Measurements from ENCODE around the gene RERE.
"Not testable (repeated sequence)": the region's sequence is repeated elsewhere in the genome, so short reads cannot be mapped to it uniquely, and the experiment has no call there.

Gene RERE

GRCh38 chr1:8704866-8705506 is 112.5 kb downstream of the RERE start:
- no peak overlapping the region for H3K4me3 ChIP-seq (ENCODE audit: low read length)
- DNase-seq (ENCODE audit: low read depth, low spot score): no peak

- H3K4me3 ChIP-seq (ENCODE audit: low read length): peak overlapping the region; percentile 2; the same call in 1 of the 2 replicates
- no peak for DNase-seq (ENCODE audit: low read depth, low spot score)
These were observed 114.3 kb downstream of the RERE start for GRCh38 chr1:8702850-8703810.

GRCh38 chr1:8702472-8702849 is 115.0 kb downstream of the RERE start:
- H3K4me3 ChIP-seq (ENCODE audit: low read length): no peak overlapping the region
- DNase-seq (ENCODE audit: low read depth, low spot score): no peak

GRCh38 chr1:8701794-8702471 is 115.5 kb downstream of the RERE start:
- no peak for DNase-seq (ENCODE audit: low read depth, low spot score)
- no peak overlapping the region for H3K4me3 ChIP-seq (ENCODE audit: low read length)

GRCh38 chr1:8699679-8700078 is 117.8 kb downstream of the RERE start:
- no peak for DNase-seq (ENCODE audit: low read depth, low spot score)
- H3K4me3 ChIP-seq (ENCODE audit: low read length): no peak overlapping the region

- DNase-seq (ENCODE audit: low read depth, low spot score): no peak
- H3K4me3 ChIP-seq (ENCODE audit: low read length): no peak overlapping the region
These were observed 118.4 kb downstream of the RERE start for GRCh38 chr1:8698937-8699447.

DNA sequence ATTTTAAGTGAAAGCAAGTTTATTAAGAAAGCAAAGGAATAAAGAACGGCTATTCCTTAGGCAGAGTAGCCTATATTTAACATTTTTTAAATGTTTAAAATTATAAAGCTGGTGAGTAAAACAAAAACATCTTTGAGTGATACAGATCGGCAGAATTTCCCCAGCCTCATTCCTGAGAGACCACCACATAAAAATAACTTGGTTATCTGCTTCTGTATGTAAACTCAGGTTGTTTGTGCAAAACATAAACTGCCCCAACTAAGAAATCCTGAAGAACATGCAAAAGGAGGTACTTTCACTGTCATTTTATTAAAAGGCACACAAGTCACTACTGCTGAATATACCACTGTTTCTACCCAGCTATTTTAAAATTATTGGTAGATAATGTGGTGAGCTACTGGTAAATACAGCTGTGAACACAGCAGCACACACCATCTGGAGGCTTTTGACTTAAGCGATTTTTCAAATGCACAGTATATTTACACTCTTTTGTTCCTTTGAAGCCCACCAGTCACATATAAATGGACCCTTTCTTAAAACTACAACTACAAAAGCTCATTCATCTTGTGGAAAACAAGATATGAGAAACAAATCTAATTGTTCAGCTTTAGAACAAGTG is 119.3 kb downstream of the RERE start:
- DNase-seq (ENCODE audit: low read depth, low spot score): no peak
- no peak overlapping the region for H3K4me3 ChIP-seq (ENCODE audit: low read length)

DNA sequence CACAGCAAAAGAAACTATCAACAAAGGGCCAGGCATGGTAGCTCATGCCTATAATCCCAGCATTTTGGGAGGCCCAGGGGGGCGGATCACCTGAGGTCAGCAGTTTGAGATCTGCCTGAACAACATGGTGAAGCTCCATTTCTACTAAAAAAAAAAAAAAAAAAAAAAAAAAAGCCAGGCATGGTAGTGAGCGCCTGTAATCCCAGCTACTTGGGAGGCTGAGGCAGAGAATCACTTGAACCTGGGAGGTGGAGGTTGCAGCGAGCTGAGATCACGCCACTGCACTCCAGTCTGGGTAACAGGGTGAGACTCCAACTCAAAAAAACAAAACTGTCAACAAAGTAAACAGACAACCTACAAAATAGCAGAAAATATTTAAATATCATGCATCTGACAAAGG is 122.0 kb downstream of the RERE start:
- not testable (repeated sequence) for H3K4me3 ChIP-seq (ENCODE audit: low read length); DNase-seq (ENCODE audit: low read depth, low spot score)

DNA sequence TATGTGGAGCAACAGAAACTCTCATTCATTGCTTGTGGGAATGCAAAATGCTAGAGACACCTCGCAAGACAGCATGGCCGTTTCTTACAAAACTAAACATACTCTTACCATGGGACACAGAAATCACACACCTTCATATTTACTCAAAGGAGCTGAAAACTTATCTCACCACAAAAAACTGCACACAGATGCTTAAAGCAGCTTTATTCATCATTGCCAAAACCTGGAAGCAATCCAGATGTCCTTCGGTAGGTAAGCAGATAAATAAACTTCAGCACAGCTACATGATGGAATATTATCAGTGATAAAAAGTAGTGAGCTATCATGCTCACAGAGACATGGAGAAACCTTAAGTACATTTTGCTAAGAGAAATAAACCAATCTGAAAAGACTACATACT is 124.3 kb downstream of the RERE start:
- DNase-seq (ENCODE audit: low read depth, low spot score): no peak
- no peak overlapping the region for H3K4me3 ChIP-seq (ENCODE audit: low read length)

- no peak overlapping the region for H3K4me3 ChIP-seq (ENCODE audit: low read length)
- DNase-seq (ENCODE audit: low read depth, low spot score): no peak
These were observed 125.8 kb downstream of the RERE start for GRCh38 chr1:8691662-8692061.

GRCh38 chr1:8690253-8690525 is 127.3 kb downstream of the RERE start:
- no peak for DNase-seq (ENCODE audit: low read depth, low spot score)
- no peak overlapping the region for H3K4me3 ChIP-seq (ENCODE audit: low read length)

GRCh38 chr1:8689431-8690252 is 127.8 kb downstream of the RERE start:
- no peak for DNase-seq (ENCODE audit: low read depth, low spot score)
- H3K4me3 ChIP-seq (ENCODE audit: low read length): no peak overlapping the region

DNA sequence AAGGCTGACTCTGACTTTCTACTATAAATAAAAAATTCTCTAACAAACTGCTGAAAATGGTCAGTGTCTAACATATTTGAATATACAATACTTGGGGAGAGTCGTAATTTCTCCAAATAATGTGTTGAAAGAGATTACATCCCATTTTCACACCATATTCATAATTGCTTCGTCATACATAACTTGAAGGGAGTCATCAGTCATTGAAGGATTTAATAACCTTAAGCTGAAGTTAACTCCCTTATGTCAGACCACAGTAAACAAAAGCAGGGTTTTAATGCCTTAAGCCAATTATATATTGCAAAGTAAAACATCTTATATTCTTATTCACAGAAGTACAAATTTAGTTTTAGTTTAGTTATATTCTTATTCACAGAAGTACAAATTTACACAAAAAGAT is 129.9 kb downstream of the RERE start:
- no peak for DNase-seq (ENCODE audit: low read depth, low spot score)
- H3K4me3 ChIP-seq (ENCODE audit: low read length): no peak overlapping the region

DNA sequence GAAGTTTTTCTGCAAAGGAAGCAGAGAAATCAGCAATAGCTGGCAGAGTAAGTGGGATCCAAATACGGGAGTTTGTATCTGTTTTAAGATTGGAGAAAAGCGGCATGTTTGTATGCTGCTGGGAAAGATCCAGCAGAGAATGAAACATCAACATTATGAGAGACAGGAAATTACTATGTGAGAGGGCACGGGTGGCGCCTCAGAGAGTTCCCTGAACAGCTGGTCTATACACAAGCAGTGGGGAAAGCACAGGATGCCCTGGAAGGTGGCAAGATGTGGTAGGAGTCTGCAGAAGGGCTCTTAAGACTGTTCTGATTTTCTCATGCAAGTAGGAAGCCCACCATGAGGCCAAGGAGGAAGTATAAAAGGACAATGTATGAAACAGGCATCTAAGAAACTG is 130.4 kb downstream of the RERE start:
- no peak for DNase-seq (ENCODE audit: low read depth, low spot score)

GRCh38 chr1:8685463-8685862 is 132.0 kb downstream of the RERE start:
- no peak overlapping the region for H3K4me3 ChIP-seq (ENCODE audit: low read length)

More for the DNA sequence above, 130.4 kb downstream of the RERE start:
- no peak overlapping the region for H3K4me3 ChIP-seq (ENCODE audit: low read length)

GRCh38 chr1:8684590-8684989 is 132.8 kb downstream of the RERE start:
- H3K4me3 ChIP-seq (ENCODE audit: low read length): no peak overlapping the region
- DNase-seq (ENCODE audit: low read depth, low spot score): no peak

More at GRCh38 chr1:8685463-8685862, 132.0 kb downstream of the RERE start:
- no peak for DNase-seq (ENCODE audit: low read depth, low spot score)

GRCh38 chr1:8682573-8682972 is 134.9 kb downstream of the RERE start:
- DNase-seq (ENCODE audit: low read depth, low spot score): no peak
- H3K4me3 ChIP-seq (ENCODE audit: low read length): no peak overlapping the region

- DNase-seq (ENCODE audit: low read depth, low spot score): no peak
- no peak overlapping the region for H3K4me3 ChIP-seq (ENCODE audit: low read length)
These were observed 135.5 kb downstream of the RERE start for GRCh38 chr1:8681911-8682310.
